HL-60/S4 (cell line): ENCODE data around the gene MAN2B2.
"Not testable (repeated sequence)": the region's sequence is repeated elsewhere in the genome, so short reads cannot be mapped to it uniquely, and the experiment has no call there.

Source experiments
- in situ Hi-C: fragments of 300-500 bp; cut with MboI; formaldehyde crosslinking; loops from 2 replicates; pipeline ENCODE4 v1.14.3; 2022; ENCODE audit warnings: low sequenced_read_pairs

The MAN2B2 gene

GRCh38 chr4:6613676-6614651 lies 39.0 kb downstream of the MAN2B2 start:
- in situ Hi-C loops: no loop called here

- in situ Hi-C loops: no loop called here
Observed at GRCh38 chr4:6614701-6615230, 39.8 kb downstream of the MAN2B2 start.

GRCh38 chr4:6616087-6616995 lies 41.4 kb downstream of the MAN2B2 start:
- in situ Hi-C loops: no loop called here

GRCh38 chr4:6617246-6617645 lies 42.3 kb downstream of the MAN2B2 start:
- in situ Hi-C loops: no loop called here

GRCh38 chr4:6618386-6619115 lies 43.6 kb downstream of the MAN2B2 start:
- in situ Hi-C loops: no loop called here

- in situ Hi-C loops: no loop called here
Observed at GRCh38 chr4:6619116-6619465, 44.1 kb downstream of the MAN2B2 start.

GRCh38 chr4:6619466-6620255 lies 44.7 kb downstream of the MAN2B2 start:
- in situ Hi-C loops: no loop called here

- in situ Hi-C loops: no loop called here
Observed at GRCh38 chr4:6620296-6620695, 45.3 kb downstream of the MAN2B2 start.

- in situ Hi-C loops: no loop called here
Observed at GRCh38 chr4:6620891-6621555, 46.0 kb downstream of the MAN2B2 start.

- in situ Hi-C loops: no loop called here
Observed at GRCh38 chr4:6621556-6621927, 46.6 kb downstream of the MAN2B2 start.

- in situ Hi-C loops: no loop called here
Observed at GRCh38 chr4:6622744-6623143, 47.8 kb downstream of the MAN2B2 start.

GRCh38 chr4:6625256-6625655 lies 50.3 kb downstream of the MAN2B2 start:
- in situ Hi-C loops: no loop called here

GRCh38 chr4:6626066-6626465 lies 51.1 kb downstream of the MAN2B2 start:
- in situ Hi-C loops: no loop called here

GRCh38 chr4:6627832-6628231 lies 52.8 kb downstream of the MAN2B2 start:
- in situ Hi-C loops: no loop called here

GRCh38 chr4:6628484-6628883 lies 53.5 kb downstream of the MAN2B2 start:
- in situ Hi-C loops: not testable (repeated sequence)

GRCh38 chr4:6632125-6632524 lies 57.1 kb downstream of the MAN2B2 start:
- in situ Hi-C loops: no loop called here

GRCh38 chr4:6633091-6633906 lies 58.3 kb downstream of the MAN2B2 start:
- in situ Hi-C loops: no loop called here

GRCh38 chr4:6634746-6635145 lies 59.8 kb downstream of the MAN2B2 start:
- in situ Hi-C loops: no loop called here
